ENCODE results near the gene MAP2K1. TPM values are rescaled to one million over a fixed set of nuclear protein-coding genes. Genes with fewer than 3 reads are reported as not detected.

MAP2K1 gene
- total RNA-seq, 2 experiments from 2014 or later: 33.8 to 34.7 TPM

DNA sequence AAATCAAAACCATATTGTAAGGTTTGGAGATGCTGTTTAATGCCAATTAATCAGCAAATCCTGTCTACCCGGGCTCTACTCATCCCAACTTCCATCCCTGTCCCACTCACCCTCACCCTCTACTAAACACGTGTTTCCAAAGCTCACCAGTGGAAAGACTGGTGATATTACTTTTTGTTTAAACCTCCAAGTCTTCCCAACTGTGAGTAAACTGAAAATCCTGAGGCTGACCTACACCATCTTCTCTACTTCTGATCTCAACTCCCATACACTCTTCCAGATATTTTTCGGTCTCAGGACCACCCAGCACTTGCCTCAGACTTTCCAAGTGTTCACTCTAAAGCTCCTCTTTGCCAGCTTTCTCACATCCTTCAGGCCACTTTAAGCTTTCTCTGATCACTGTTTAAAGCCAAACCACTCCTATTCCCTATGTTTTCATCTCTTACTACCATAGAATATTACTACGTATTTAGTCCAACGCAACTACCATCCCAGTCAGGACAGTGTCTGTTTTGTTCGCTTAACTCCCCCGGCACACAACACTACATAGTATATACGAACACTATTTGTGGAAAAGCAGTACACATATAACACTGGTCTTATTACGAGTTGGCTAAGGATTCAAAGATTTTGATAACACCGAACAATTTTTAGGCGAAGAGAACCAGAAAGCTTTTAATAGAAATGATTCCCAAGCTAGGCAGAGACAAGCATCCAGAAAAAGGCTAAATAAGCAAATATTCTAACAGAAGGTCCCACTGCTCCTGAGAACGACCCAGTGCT is 117.3 kb downstream of the MAP2K1 start:
- peaks cover 24% of the 10 kb centered on the region for H3K4me1 ChIP-seq (ENCODE audit: insufficient read depth, low read length)
- POLR2A ChIA-PET: interaction anchor here (0.9 to 1.6 kb wide), 6 partner anchors 31 to 1319 kb away, joined by 4 to 5 read pairs (median 4); partner anchors contain the start of genes CLPX and MAP2K1
- H3K4me1 Mint-ChIP-seq (ENCODE audit: low read depth): peaks cover 54% of the 10 kb centered on the region
- no peak for TF ChIP-seq CTCF (IDR thresholded peaks at IDR 0.05)
- peaks cover 65% of the 10 kb centered on the region for H3K36me3 Mint-ChIP-seq (ENCODE audit: low read depth)
- peak overlapping the region; percentile 100 for H3K4me3 Mint-ChIP-seq
- ATAC-seq (ENCODE audit: poor library complexity) (no peak), DNase-seq (no peak)
- intact Hi-C loops (cut with DNase I, micrococcal nuclease): loop anchor here (1.0 to 10.0 kb wide), 7 partner anchors 31 to 1723 kb away; partner anchors contain the start of genes CLN6 (in 1 of the 2), SMAD6 (in 1 of the 2) and TIPIN (in 1 of the 2)
- H3K27ac ChIP-seq (ENCODE audit: low read depth in 1 of 2, low read length in 2 of 2): peak overlapping the region; percentile 85 to 95
- peaks cover 46% of the 10 kb centered on the region for H3K36me3 ChIP-seq (ENCODE audit: insufficient read depth, low read length)
- CTCF ChIA-PET: interaction anchor here (2.0 kb wide), 1 partner anchor 118 kb away, joined by 7 read pairs; no protein-coding TSS in a partner anchor
- H3K27me3 Mint-ChIP-seq: no peaks in the 10 kb centered on the region
- H3K9me3 ChIP-seq (ENCODE audit: control insufficient read depth in 1 of 2, insufficient read depth in 1 of 2, low read length in 2 of 2): no peaks in the 10 kb centered on the region
- H3K27me3 ChIP-seq (ENCODE audit: control insufficient read depth in 1 of 2, insufficient read depth in 2 of 2, low read length in 2 of 2): no peaks in the 10 kb centered on the region
- H3K9me3 Mint-ChIP-seq: no peaks in the 10 kb centered on the region
- peak overlapping the region; percentile 95 for H3K4me3 ChIP-seq (ENCODE audit: low read length)
- peak overlapping the region; percentile 93 for H3K27ac Mint-ChIP-seq

GRCh38 chr15:66504563-66505429 is 118.1 kb downstream of the MAP2K1 start, which contains the start of the genes RPL4 and ZWILCH:
Gene RPL4 (minus strand): TSS chr15:66504855. CDS start chr15:66504790, 65 bp downstream.
Gene ZWILCH (plus strand): TSS chr15:66505326. CDS start chr15:66505339, 13 bp downstream.
- Mint-ChIP-seq H3K4me3 (peak within 1 kb of the TSS; percentile 100), H3K36me3 (ENCODE audit: low read depth) (peaks cover 61% of the 10 kb centered on the region), H3K27ac (peak within 1 kb of the TSS; percentile 93), H3K4me1 (ENCODE audit: low read depth) (peaks cover 51% of the 10 kb centered on the region), H3K27me3 (no peaks in the 10 kb centered on the region), H3K9me3 (no peaks in the 10 kb centered on the region)
- Histone ChIP-seq H3K27ac (ENCODE audit: low read depth in 1 of 2, low read length in 2 of 2) (peak within 1 kb of the TSS; percentile 85 to 95), H3K9me3 (ENCODE audit: control insufficient read depth in 1 of 2, insufficient read depth in 1 of 2, low read length in 2 of 2) (no peaks in the 10 kb centered on the region), H3K27me3 (ENCODE audit: control insufficient read depth in 1 of 2, insufficient read depth in 2 of 2, low read length in 2 of 2) (no peaks in the 10 kb centered on the region), H3K4me1 (ENCODE audit: insufficient read depth, low read length) (peaks cover 24% of the 10 kb centered on the region), H3K4me3 (ENCODE audit: low read length) (peak within 1 kb of the TSS; percentile 95), H3K36me3 (ENCODE audit: insufficient read depth, low read length) (peaks cover 38% of the 10 kb centered on the region)
- intact Hi-C loops (cut with DNase I, micrococcal nuclease): loop anchor here (1.0 to 10.0 kb wide), 8 partner anchors 32 to 1773 kb away; partner anchors contain the start of genes CLN6 (in 1 of the 2), FEM1B (in 1 of the 2), SMAD6 (in 1 of the 2) and TIPIN (in 1 of the 2)
- DNase-seq (peak; percentile 69 to 91 (median 77)), ATAC-seq (ENCODE audit: poor library complexity) (peak; percentile 85)
- TF ChIP-seq CTCF (IDR thresholded peaks at IDR 0.05): no peak
- CTCF ChIA-PET: interaction anchor here (1.1 kb wide), 1 partner anchor 118 kb away, joined by 4 read pairs; the partner anchor contains the start of gene MAP2K1
- POLR2A ChIA-PET: interaction anchor here (0.7 to 1.6 kb wide), 17 partner anchors 8 to 1320 kb away, joined by 3 to 19 read pairs (median 4); partner anchors contain the start of genes CLPX, MAP2K1 and TIPIN

Measured in CD4-positive, alpha-beta T cell (primary cell).